Hematopoietic multipotent progenitor cell treated with erythropoietin and hydrocortisone succinate and interleukin-3 and kit ligand, for 8 days (in vitro differentiated cells): ENCODE results near the gene PARK7.
A peak's percentile ranks its signal among the peaks of the same experiment; 100 is the strongest.
"Not testable (repeated sequence)": the region's sequence is repeated elsewhere in the genome, so short reads cannot be mapped to it uniquely, and the experiment has no call there.

ENCODE experiments used
- DNase-seq: peaks from one replicate; pipeline ENCODE4 v3.0.0-alpha.2; 2015

PARK7 gene

DNA sequence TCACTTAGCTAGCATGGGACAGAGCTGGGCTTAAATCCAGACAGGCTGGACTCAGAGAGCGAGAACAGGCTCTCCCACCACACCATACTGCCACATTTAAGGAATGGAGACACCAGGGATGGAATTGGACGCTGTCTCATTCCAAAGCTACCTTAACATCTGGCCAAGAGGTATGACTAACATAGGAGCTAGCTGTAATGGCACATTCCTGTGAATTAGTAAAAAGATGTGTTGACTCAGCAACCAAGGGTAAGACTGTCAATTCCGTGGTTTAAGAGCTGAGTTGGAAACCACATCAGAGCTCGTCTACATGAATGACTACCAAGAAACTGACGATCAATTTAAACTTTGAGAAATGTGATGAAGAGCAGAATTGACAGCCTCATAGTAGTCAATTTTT is 12.6 kb upstream of the PARK7 start:
- no peak for DNase-seq

DNA sequence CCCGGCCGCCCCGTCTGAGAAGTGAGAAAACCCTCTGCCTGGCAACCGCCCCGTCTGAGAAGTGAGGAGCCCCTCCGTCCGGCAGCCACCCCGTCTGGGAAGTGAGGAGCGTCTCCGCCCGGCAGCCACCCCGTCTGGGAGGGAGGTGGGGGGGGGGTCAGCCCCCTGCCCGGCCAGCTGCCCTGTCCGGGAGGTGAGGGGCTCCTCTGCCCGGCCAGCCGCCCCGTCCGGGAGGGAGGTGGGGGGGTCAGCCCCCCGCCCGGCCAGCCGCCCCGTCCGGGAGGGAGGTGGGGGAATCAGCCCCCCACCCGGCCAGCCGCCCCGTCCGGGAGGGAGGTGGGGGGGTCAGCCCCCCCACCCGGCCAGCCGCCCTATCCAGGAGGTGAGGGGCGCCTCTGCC is 8.7 kb upstream of the PARK7 start:
- not testable (repeated sequence) for DNase-seq

DNA sequence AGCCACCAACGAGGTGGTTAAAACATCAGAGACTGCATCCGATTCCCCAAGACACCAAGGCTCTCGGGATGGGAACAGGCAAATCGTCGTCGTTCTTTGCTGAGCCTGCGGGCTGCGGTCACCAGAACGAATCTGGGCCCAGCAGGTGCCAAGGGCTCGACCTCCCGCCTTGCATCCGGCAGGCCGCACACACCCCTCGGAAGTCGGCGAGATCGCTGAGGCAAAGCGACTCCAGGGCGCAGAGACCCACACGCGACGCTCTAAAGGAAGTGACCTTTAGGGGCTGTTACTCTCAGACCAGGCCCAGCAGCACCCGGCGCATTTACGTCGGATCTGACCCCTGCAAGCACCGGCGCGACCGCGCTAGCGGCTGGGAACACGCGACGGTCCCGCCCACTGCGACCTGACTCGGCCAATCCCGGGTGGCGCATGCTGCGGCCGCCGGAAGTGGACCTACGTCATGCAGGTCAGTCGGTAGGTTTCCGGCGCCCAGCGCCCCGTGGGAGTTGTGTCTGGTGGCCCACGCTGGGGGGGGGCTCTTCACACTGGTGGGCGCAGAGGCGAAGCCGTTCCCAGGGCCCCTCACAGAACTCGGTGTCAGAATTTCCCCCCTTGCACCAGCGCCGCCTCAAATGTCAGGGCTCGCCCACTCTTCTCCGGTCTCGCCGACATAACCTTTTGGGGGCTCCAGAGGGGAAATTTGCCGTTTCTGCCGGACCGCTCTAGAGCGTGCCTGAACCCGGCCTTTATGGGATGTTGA is 7.5 kb upstream of the PARK7 start:
- peak; percentile 92 for DNase-seq

DNA sequence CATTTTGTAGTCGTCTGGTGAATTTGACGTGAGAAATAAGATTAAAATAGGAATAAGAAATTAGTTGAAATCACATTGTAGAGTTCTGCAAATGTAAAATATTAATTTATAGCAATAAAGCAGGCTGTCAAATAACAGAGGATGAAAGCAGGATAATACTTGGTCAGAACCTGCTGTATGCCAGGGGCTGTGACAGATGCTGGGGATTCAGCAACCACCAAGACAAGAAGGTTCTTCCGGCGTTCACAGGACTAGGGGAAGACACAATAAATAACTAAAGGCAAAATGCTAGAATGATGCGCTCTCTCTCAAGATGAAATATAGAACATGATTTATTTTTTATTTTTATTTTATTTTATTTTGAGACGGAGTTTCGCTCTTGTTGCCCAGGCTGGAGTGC is 6.8 kb upstream of the PARK7 start:
- DNase-seq: peak; percentile 28

DNA sequence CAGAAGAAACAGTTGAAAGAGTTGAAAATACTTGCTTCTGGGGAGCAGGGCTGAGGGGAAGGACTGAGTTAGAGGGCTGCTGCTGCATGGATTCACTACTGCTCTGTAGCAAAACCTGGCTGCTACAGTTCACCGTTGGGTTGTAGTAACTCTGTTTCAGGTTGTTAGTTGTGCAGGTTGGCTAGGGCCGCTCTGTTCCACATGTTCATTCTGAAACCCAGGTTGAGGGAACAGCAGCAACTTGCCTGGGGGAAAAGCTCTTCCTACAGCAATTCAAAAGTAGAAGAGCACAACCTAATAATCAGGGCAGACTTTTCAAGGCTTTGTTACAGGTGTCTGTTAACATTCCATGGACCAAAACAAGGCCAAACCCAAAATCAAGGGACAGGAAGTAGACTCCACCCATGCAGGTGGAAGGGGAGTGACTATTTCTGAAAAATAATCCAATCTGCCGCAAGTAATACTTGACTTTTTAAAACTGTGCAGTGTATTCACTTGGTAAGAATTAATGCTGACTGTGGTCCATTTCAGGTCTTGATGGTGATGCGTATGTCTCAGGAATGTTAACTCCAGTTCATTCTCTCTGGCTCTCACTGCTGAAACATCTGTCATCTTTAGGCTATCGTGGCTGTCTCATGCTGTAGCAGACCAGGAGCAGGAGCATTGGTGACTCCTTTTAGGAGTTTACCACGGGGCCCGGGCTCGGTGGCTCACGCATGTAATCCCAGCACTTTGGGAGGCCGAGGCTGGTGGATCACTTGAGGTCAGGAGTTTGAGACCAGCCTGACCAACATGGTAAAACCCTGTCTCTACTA is 5.1 kb upstream of the PARK7 start:
- no peak for DNase-seq

DNA sequence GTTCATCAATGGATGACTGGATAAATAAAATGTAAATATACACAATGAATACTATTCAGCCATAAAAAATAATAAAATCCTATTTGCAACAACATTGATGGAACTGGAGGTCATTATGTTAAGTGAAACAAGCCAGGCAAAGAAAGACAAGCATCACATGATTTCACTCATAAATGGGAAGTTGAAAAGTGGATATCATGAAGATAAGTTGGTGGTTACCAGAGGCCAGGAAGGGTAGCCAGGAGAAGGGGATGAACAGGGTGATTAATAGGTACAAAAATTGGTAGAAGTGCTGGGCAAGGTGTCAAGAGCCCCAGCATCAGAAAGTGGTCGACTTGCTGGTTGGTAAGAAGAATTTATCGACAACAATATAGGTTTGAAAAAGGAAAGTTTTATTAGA is 1.3 kb upstream of the PARK7 start:
- DNase-seq: peak; percentile 12

DNA sequence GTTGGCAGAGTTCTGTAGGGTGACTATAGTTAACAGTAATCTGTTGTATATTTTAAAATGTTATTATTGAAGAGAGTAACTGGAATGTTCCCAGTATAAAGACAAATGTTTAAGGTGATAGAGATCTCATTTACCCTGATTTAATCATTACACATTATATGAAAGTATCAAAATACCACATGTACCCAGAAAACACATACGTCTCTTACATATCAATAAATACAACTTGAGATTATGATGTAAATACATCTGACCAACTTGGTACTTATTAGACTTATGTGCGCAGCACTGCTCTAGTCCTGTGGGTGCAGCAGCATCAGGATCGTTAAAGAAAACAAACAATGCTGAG is 670 bp upstream of the PARK7 start:
- DNase-seq: no peak

DNA sequence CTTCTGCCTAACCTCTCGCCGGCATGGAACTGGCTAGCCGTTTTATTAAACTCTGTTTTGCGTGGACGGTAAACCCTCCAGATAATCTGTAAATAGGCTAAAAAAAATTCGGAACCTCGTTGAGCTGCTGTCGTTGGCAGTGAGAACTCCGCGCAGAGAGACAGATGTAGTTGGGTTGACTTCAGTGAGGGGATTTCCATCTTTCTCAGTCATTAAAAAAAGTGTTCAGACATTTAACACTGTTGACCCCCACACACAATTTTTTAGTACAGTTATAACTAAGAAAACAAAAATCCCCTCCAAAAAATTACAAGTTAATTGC is 464 bp downstream of the PARK7 start:
- DNase-seq: no peak

DNA sequence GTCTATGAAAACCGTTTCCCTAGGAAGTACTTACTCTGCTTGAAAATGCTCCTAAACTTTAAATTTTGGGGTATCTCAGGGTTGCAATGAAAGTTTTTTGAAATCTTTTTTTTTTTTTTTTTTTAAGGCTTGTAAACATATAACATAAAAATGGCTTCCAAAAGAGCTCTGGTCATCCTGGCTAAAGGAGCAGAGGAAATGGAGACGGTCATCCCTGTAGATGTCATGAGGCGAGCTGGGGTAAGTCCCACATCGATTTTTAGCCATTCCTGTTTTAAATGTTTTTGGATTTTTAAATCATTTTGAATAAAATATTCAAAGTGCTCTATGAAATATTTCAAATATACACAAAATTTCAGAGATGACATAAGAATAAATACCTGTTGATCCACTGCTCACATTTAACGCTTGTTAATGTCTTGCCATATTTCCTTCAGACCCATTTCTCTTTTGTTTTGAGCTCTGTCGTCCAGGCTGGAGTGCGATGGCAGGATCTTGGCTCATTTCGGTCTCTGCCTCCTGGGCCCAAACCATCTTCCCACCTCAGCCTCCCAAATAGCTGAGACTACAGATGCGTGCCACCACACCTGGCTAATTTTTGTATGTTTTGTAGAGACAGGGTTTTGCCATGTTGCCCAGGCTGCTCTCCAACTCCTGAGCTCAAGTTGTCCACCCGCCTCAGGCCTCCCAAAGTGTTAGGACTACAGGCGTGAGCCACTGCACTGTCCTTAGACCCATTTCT is 1.3 kb downstream of the PARK7 start:
- DNase-seq: no peak

DNA sequence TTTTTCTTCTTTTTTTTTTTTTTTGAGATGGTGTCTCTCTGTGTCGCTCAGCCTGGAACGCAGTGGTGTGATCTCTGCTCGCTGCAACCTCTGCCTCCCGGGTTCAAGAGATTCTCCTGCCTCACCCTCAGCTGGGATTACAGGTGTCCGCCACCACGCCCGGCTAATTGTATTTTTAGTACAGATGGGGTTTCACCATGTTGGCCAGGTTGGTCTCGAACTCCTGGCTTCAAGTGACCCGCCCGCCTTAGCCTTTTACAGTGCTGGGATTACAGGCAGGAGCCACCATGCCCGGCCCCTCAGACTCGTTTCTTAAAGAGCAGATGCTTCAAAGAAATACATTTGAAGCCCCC is 1.8 kb downstream of the PARK7 start:
- not testable (repeated sequence) for DNase-seq

DNA sequence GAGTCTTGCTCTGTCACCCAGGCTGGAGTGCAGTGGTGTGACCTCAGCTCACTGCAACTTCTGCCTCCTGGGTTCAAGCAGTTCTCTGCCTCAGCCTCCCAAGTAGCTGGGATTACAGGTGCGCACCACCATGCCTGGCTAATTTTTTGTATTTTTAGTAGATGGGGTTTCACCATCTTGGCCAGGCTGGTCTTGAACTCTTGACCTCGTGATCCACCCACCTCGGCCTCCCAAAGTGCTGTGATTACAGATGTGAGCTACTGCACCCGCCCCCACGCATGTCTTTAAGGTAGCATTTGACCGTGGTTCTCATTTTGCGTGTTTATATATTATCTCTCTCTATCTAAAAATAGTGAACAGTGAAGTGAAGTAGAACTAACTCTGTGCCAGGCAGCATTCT is 2.3 kb downstream of the PARK7 start:
- not testable (repeated sequence) for DNase-seq

DNA sequence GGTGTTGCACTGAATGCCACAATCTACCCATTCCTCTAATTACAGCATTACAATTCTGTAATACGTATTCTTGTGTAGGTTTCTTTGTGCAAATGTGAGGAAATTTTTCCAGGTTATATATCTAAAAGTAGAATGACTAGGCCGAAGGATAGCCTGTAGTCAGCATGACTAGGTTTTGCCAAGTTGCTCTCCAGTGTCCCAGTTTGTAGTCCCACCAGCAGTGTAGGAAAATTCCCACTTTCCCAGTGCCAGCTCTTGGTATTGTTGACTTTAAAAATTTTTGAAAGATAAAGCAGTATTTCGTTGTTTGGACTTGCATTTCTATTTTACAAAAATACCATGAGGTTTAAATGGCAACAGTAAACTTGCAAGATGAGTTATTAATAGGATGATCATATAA is 3.0 kb downstream of the PARK7 start:
- DNase-seq: no peak

DNA sequence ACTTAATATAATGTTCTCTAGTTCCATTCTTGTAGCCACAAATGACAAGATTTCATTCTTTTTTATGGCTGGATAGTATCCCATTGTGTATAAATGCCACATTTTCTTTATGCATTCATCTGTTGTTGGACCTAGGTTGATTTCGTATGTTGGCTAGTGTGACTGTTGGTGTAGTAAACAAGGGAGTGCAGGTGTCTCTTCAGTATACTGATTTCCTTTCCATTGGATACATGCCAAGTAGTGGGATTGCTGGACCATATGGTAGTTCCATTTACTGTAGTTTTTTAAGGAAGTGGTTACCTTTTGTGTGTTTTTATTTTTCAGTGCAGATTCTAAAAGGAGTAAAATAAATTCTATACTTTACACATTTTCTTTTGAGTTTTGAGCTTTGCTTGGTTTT is 5.7 kb downstream of the PARK7 start:
- DNase-seq: no peak

DNA sequence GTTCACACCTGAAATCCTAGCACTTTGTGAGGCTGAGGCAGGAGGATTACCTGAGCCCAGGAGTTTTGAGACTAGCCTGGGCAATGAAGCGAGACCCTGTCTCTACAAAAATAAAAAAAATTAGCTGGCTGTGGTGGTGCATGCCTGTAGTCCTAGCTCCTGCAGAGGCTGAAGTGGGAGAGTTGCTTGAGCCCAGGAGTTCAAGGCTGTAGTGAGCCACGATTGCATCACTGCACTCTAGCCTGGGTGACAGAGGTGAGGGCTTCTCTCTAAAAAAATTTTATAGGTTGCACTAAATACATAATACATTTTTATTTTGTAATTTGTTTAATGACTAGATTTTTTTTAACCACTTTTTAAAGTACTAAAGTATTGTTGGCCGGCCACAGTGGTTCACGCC is 6.1 kb downstream of the PARK7 start:
- DNase-seq: no peak

DNA sequence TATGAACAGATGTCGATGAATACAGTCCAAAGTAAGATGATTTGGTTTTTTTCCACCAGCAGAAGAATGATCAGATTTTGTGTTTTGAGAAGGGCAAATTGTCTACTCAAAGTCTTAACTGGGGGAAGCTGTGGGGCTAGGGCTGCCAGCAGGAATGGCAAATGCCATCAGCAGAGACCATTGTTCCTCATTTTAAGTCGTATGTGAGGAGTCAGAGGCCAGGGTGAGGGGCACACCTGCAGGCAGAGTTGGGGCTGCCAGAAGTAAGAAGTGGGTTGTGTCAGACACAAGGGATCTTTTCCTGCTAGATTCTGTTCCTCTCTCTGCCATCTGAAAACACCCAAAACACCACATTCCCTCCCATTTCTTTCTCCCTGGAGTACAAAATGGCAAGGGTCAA is 8.7 kb downstream of the PARK7 start:
- DNase-seq: no peak

DNA sequence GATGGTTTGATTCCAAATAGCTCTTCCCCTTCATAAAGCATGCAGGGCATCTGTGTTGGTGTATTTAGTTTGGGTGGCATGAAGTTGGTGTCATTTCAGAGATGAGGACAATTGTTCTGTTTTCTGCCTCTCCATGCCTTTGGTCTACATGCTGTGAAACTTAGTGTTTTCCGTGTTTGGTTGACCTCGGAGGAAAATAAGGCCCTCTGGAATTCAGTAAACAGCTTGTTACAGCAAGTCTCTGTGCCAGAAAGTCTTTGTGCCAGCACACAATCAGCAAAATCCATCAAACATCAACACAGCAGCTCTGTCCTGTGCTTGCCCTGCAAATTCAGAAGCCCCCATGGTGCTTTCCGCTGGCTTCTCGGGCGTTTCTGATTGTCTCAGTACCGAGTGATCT is 9.5 kb downstream of the PARK7 start:
- no peak for DNase-seq

DNA sequence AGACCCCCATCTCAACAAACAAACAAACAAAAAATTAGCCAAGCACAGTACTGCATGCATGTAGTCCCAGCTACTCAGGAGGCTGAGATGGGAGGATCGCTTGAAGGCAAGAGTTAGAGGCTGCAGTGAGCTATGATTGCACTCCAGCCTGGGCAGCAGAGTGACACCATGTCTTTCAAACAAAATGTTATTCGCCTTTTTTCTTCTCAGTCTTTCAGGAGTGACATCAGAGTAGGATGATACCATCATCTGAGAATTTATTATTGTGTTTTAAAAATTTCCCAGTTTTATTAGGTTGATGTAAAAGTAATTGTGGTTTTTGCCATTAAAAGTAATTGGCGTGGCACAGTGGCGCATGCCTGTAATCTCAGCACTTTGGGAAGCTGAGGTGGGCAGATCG is 10.8 kb downstream of the PARK7 start:
- no peak for DNase-seq

DNA sequence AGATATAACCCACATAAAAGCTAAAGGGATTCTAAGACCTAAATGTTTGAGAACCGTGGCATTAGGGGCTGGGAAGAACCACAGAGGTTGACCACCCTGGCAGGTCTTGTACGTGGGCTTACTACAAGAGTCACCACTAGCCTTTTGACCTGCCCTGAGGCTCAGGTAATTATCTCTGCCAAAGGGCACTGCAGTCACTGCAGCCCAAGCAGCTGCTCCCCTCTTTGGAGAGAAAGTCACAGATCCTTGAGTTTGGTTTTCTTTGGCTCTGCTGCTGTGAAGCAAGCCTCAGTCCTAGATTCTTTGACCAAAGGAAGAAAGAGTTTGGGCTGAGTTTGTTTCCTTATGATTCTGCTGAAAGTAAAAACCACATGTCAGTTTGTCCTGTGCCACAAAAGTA is 11.6 kb downstream of the PARK7 start:
- DNase-seq: no peak

DNA sequence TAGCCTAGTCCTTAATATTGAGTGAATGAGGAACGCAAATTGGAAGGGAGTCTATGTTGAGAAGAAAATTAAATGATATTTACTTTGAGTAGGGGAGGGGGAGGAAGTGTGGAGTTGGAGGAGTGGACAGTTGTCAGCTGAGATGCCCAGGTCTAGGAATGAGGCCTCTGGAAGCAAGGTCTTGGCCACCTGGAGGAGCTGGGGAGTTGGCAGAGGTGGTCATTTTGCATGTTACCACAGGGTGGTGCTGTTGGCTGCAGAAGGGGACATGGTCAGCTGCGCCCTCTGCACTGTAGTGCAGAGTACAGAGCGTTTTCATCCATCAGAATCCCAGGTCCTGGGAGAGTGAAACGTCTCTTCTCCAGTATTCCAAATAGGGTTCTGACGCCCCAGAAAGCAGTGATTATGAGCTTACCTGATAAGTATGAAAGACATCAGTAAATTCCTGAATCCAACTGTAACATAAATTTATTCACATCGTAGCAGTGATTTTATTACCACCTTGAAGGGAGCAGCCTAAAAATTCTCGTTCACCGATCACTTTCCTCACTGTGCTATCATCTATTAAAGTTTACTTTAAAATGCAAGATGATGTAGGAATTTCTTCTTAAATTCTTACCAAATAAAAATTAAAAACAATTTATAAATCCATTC is 13.8 kb downstream of the PARK7 start:
- peak; percentile 68 for DNase-seq

DNA sequence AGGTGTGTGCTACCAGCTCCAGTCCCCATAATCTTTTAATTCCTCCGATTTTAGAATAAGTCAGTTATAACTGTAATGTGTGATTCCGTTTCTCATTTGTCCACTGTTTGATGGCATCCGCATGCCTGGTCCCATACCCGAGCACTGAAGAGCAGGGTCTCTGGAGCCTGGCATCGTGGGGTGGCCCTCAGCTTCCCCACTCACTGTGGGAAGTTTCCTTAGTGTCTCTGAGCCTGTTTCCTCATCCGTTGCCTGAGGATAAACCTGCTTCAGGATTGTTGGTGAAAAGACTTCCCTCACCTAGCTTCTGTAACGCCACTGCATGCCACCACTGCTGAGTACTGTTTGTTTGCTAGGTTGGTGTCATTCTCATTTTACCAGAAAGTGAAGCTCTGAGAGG is 19.5 kb downstream of the PARK7 start:
- DNase-seq: no peak

DNA sequence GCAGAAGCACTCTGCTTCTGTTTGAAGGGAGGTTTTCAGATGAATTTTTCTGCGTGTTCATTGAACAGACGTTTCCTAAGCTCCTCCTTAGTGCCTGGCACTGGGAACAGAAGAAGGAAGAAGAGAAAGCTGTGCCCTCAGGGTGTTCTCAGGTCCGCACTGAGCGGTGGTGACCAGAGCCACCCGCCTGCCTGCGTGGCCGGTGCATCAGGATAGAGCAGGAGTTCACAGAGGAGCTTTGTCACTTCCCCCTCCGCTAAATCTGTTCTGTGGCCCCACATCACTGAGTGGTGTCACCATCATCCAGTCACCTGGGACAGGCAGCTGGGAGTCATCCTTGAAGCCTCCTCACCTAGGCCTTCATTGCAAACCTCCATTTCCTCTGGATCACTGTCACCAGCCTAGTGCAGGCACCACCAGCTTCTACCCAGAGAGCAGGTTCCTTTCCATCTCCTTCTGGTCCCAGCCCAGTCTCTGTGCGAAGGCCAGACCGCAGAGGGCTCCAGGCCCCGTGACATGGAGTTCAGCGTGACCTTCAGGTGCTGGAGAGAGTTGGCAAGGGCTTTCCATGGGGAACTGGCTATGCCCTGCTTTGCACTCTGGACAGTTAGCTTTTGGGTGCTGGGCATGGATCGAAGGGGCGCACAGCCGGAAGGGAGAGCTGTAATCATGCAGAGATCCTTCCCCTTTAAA is 21.7 kb downstream of the PARK7 start:
- DNase-seq: no peak

DNA sequence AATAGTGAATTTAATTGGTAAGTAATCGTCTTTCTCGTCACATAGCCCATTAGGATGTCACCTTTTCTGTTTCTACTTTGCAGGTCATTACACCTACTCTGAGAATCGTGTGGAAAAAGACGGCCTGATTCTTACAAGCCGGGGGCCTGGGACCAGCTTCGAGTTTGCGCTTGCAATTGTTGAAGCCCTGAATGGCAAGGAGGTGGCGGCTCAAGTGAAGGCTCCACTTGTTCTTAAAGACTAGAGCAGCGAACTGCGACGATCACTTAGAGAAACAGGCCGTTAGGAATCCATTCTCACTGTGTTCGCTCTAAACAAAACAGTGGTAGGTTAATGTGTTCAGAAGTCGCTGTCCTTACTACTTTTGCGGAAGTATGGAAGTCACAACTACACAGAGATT is 23.3 kb downstream of the PARK7 start:
- no peak for DNase-seq
